ENCODE measurements around the gene FLNA.

FLNA gene

DNA sequence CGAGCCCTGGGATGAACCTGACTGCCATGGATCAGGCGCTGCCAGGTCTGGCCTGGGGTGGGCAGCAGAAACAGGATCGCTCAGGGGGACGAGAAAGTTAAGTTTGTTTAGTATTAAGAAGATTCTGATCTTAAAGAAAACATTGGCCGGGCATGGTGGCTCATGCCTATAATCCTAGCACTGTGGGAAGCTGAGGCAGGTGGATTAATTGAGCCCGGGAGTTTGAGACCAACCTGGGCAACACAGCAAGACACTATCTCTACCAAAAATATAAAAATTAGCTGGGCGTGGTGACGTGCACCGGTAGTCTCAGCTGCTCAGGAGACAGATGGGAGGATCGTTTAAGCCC, 696 bp upstream of the FLNA start:
- DNase-seq (ENCODE audit: low read depth) = no peak

DNA sequence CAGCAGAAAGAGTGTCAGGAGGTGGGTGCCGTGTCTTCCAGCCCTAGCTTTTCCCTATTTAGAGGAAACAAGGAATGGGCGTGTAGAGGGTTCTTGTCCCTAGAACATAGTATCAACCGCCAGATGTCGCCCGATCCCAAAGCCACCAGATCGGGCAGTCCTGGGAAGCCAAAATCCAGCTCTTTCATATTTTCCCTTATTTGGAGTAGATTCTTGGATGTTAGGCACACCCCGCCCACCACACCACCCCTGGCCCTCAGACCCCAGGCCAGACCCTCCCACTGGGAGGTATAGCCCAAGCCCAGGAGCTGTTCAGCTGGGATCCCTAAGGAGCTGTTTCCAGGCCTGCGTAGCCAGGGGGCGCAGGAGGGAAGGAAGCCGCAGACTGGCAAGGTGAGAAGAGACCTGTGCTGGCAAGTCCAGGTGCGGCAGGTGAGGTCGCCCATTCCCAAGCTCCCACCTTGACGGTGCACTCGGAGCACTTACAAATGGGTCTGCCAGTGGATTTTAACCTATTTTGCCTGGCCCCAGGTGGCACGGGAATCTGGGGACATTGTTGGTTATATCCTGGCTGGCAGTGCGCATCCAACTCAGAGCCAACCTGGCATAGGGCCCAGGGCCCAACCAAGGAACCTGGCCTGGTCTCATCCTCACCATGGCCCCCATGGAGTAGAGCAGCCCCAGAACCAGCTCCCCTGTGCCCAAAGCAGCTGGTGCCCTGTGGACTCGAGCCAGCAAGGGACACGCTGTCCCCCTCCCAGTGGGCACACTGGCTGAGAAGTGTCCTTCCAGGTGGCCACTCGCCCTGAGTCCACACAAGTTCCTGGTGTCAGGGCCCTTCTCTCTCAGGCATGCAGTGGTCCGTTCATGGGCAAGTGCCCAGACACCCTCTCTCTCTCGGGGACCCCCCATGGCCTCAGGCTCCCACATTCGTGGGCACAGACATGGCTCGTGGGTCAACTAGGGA, 811 bp downstream of the FLNA start:
- DNase-seq (ENCODE audit: low read depth) = no peak

DNA sequence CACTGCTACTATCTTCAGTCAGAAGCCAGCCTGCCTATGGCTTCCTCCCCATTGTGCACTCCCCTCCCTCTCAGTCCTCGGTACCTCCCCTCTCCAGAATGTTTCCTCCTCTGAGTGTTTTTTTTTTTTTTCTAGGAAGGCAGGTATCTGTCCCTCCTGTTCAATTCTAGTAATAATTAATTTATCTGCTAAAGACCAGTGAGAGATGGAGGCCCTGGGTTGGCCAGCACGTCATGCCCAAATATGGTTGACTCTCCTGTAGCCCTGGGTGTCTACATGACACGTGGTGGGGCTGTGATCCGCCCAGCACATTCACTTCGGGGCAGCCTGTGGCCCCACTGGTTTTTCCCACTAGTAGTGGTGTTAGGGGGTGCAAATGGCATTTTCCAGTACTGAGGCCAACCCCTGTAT, 1.8 kb downstream of the FLNA start:
- DNase-seq (ENCODE audit: low read depth) = no peak

DNA sequence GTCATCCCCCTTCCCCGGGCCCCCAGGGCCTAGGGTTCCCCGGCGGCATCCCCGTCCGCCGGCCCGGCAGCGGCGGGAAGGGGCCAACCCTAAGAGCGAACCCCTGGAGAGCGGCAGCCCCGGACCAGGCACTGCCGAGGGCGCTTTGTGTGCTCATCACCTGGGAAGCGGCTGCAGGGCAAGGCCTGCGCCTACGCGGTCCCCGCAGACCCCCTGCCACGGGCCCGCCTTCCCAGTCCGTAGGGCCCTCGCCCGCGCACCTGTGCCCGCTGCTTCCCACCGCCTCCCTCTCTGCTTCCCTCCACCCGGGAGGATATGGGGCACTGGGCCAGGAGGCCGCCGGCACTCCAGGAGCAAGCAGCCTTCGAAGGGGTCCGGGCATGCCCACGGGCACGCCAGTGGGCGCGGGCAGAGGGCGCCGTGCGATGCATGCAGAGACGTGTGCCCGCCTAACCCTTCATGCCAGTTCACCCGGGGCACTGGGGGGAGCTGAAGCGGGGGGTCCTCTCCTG, 2.6 kb downstream of the FLNA start:
- no peak for DNase-seq (ENCODE audit: low read depth)

DNA sequence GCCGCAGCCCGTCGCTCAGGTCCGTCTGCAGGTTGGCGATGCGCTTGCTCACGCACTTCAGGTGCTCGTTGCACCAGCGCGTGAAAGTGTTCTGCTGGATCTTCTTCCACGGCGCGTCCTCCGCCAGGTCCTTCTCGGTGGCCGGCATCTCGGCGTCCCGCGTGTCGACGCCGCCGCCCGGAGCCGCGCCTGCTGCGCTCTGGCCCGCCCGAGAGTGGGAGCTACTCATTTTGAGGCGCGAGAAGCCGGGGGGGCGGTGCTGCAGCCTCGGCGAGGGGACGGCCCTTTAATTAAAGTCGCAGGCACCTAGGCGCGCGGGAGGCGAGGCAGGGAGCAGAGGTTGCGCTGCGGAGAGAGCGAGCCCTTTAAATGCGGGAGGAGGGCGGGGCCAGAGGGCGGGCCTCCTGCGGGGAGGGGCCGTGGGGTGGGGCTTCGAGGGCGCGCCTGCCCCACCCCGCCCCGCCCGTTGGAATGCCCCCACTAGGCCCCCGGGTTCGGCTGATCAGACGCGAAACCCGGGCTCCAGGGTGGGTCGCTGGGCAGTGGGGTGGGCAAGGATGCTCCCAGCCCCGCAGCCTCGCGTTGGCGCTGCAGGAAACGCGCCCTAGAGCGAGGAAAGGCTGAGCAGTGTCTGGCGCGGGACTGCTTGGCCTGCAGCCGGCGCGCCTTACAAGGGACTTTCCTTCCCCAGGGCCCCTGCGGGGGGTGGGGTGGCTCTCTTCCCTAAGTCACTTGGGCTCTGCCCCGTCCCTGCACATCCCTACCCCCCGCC, 3.2 kb downstream of the FLNA start:
- DNase-seq (ENCODE audit: low read depth) = peak; percentile 86

DNA sequence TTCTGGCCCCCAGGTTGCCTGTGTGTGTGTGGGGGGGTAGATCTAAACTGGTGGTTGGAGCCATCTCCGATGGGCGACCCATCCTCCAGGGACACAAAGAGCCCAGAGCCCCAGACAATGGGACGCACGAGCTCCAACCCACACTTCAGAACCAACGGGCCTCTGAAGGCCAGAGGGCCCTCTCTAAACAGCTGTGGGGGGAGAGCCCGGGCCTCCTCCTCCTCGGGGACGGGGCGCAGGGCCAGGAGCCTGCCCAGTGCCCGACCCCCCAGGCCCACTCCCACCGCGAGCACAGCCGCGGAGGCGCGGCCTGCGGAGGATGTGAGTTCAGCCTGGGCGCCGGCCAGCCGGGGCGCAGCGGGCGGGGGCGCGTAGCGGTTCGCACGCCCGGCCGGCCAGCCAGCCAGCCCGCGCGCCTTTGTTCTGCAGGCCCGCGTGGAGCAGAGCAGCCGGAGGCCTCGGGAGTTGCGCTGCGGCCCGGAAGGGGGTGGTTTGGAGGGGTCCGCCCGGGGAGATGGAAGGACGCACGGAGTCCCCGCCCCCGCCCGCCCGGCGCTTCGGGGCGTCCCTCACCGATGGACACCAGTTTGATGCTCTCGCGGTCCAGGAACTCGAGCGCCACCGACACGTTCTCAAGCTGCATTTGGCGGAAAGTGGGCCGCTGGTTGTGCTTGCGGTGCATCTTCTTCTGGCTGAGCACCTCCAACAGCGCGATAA, 4.0 kb downstream of the FLNA start:
- DNase-seq (ENCODE audit: low read depth) = no peak

DNA sequence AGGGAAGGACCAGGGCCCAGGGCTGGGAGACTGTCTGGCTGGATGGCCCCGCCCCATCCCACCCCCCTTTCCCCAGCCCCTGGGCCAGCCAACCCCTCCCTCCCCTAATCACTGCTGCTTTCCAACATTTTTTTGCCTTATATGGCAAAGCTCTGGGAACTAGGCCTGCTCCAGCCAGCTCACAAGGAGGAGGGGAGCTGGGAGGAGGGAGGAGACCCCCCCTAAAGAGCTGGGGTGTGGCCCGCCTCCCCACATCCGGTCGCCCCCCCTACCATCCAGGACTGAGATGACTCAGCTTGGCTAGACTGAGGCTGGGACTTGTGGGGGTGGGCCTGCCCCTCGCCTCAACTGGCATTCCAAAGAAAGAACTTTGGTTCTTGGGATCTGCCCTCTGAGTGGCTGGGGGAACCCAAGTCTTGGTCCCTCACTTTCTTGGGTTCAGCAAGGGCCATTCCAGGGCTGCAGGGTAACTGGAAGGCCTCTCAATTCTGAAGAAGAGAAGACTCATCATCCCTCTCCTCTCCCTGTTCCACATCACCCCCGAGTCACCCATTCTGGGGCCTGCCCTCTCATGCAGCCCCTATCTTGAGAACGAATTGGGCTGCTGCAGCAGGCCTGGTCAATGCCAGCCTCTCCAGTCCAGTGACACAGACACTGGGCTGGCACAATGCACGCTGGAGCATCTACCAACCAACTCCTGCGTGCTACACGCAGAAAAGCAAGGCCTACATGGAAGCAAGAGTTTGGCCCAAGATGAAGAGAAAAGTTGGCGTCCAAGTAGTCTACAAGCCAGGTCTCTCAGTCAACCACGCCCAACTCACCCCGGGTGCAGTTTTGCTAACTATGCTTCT, 4.8 kb downstream of the FLNA start:
- peak; percentile 60 for DNase-seq (ENCODE audit: low read depth)

DNA sequence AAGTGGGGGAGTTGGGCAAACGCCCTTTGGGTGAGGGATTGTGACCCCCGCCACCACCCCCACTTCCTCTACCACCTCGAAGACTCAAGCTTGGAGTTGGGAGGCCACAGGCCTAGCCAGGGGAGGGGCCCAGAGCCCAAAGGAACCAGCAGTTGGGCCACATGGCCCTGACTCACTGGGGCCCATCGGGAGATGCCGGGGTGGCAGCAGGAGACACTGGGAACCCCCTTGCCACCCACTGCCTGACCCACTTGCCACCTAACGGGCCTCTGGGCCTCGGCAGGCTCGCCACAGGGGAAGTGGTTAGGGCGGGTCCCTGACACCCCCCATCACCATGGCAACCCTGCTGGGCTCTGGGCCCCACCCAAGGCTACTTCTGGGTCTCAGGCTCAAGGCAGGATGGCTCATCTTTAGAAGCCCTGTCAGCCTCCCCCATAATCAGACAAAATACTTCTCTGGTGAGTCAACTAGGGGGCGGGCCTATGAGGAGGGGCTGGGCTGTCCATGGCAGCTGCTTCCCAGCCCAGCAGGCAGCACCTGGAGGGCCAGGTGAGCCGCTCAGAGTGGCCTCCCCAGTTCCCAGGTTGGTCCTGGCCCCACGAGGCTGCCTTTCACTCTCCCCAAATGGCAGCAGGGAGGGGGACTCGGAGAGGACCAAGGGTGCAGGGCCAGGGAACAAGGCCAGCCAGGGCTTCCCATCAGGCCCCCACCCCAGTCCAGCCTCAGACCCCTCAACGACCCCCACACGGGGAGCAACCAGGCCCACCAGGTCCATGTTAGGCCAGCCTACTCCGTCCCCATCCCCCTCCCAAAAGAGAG, 5.6 kb downstream of the FLNA start:
- peak; percentile 79 for DNase-seq (ENCODE audit: low read depth)

DNA sequence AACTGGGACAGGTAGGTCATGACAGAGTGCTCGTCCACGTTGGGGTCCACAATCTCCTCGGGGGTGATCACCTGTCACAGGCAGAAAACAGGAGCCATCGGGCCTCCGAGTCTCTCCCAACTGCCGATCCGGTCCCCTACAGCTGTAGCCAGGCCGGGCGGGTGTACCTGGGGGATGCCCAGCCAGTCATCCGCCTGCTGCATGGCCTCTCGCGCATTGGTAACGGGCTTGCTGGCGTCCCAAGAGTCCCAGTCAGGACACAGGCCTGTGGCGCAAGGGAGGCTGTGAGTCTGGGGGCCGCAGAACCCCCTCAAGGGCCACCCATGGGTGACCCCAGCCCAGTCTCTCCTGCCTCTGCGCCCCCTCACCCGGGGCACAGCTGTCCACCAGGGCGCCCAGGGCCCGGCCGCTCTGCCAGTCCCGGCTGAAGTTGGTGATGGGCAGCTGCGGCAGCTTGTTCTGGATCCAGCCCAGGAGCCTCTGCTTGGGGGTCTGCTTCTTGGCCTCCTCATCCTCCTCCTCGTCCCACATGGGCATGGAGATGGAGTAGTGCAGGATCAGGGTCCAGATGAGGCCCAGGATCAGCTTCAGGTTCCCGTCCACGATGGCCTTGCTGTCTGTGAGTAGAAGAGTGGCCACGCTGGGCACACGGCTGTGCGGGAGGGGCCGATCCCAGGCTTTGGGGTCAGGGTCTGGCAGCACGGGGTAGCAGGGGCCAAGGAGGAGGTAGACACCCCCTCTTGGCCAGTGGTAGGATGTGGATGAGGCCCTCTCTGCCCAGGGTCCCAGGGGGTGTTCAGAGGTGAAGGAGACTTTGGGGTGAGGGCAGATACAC, 6.7 kb downstream of the FLNA start:
- DNase-seq (ENCODE audit: low read depth) = no peak

DNA sequence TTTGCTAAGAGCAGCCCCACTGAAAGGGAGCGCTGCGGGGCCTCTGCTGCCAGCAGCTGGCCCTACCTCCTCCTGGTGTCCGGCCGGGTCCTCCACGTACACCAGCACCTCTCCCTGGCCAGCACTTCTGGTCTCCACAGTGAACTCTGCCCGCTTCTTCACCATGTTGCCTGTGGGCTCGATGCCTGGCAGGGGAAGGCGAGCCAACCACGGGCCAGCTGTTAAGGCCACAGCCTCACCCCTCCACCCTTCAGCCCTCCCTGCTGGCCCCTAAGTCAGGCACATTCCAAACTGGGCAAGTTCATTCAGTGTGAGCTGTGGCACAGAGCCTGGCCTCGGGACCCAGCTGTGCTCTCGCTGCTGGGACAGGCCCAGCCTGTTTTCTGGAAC, 7.8 kb downstream of the FLNA start:
- no peak for DNase-seq (ENCODE audit: low read depth)

DNA sequence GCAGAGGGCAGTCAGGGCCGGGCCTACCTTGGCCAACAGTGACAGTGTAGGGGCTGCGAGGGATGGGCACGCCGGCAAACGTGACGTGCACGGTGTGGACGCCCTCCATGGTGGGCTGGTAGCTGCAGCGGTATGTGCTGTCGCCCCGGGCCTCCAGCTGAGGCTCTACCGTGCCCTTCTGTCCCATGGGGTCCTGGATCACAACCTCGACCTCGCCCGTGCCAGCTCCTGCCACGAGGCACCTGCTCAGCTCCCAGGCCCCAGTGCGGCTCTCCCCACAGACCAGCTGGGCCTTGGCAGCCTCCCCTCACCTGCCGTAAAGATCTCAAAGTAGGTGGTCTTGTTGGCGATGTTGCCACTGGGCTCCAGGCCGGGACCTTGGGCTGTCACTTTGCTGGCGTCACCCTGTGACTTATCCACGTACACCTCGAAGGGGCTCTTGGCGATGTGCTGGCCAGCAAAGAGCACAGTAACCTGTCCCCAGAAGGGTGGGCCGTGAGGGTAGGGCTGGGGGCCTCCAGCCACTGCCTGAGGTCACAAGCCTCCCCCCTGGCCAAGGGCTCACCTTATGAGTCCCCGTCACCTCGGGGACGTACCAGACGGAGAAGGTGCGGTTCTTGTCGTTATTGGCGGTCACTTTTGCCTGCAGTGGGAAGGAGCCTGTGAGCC, 8.3 kb downstream of the FLNA start:
- DNase-seq (ENCODE audit: low read depth) = no peak

DNA sequence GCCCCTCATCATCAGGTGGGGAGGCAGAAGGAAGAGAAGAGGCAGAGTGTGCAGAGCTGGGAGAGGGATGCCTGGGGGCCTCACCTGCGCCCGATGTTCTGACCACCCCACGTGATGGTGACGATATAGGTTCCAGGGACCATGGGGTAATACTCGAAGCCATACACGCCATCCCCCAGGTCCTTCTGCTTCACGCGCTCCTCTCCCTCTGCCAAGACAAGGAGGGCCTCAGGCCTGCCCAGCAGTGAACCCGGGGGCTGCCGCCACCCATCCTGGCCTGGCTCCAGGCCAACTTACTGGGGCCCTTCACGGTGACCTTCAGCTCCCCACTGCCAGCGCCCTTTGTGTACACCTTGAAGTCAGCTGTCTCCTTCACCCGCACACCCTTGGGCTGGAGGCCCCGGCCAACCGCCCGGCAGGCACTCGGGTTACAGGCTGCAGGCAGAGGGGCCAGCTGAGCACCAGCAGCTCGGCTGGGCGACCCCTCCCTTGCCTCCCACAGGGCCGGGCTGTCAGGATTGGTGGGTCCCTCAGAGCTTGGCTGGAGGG, 9.3 kb downstream of the FLNA start:
- no peak for DNase-seq (ENCODE audit: low read depth)

DNA sequence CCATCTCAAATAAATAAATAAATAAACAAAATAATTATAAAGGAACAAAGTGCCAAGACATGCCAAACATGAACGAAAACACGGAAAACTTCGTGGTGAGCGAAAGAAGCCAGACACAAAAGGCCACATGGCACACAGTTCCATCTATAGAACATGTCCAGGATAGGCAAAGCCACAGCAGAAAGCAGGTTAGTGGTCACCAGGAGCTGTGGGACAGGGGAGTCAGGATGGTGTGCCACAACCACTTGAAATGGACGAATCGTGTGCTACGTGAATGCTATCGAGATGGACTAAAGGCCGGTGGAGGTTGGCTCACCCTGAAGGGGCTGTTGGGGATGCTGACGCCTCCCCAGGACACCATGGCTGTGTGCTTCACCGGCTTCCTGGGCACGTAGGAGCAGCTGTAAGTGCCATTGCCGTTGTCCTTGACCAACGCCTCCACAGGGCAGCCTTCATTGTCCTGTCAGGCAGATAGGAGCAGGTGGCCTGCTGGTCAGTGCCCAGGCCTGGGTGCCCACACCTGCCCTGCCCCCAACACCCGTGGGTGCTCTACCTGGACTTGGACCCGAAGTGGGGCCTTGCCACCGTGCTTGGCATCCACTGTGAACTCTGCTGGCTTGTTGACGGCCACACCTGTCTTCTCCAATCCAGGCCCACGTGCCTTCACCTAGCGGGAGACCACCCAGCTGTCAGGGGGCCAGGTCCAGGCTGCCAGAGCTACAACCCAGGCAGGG, 10.6 kb downstream of the FLNA start:
- DNase-seq (ENCODE audit: low read depth) = no peak

DNA sequence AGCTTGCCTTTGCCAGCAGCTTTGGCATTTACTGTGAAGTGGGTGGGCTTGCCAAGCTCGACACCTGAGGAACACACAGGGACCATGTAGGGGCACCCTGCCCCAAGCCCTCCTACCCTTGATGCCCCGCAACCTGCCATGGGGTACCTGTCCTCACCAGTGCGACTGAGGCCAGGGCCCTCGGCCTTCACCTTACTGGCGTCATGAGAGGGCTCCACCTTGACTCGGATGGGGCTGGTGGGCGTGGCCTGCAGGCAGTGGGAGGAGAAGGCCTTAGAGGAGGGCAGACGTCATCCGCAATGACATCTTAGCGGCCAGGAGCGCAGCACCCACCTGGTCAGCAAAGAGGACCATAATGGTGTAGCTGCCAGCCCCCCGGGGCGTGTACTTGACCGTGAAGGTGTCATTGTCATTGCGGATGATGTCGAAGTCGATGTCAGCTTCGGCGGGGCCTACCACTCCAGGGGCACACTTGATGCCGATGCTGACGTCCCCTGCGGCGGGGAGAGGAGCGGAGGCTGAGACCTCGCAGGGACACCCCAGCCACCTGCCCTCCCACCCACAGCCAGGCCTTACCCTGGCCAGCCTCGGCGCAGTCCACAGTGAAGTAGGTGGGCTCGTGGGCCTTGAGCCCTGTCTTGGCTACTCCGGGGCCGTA, 12.2 kb downstream of the FLNA start:
- DNase-seq (ENCODE audit: low read depth) = no peak

DNA sequence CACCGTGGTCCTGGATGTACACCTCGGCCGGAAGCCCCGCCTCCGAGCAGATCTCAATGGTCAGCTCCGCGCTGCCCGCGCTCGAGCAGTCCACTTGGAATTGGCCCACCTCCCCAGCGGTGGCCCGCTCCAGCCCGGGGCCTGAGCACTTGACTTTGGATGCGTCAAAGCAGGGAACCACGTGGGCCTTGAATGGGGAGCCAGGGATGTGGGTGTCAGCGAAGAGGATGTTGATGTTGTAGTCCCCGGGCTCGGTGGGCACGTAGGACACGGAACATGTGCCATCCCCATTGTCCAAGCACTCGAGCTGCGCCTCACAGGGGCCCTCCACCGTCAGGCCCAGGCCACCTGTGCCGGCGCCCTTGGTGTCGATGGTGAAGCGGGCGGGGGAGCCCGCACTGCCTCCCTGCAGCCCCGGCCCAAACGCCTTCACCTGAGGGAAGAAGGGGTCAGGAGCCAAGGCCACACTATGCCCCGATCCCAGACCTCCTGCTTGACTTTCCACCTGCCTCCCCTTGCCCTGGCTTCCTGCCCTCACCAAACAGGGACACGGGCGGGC, 14.2 kb downstream of the FLNA start:
- no peak for DNase-seq (ENCODE audit: low read depth)

DNA sequence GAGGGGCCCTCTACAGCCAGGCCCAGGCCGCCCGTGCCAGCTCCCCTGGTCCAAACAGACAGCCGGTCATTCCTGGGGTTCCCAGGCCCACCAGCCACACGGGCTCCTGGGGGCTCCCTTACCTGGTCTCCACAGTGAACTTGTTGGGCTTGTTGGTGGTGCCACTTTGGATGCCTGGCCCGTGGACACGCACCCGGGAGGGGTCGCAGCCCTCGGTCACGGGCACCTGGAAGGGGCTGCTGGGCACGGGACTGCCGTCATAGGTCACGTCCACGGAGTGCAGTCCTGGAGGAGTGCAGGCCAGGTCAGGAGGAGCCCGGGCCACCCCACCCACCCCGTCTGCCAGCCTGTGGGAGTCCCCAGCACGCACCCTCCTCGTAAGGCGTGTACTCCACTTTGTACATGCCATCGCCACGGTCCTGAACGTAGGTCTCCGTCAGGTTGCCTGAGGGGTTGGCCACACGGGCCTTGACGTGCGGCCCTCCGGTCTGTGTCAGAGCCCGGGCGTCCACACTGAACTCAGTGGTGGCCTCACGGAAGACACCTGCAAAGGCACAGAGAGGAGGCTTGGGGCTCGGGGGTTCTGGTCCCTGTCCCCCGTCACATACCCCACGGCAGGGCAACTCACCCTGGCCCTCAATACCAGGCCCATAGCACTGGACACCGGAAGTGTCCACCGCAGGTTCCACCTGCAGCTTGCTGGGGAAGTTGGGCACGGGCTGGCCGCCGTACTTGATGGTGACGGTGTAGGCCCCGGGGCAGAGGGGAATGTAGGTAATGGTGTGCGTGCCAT, 14.9 kb downstream of the FLNA start:
- no peak for DNase-seq (ENCODE audit: low read depth)

Data from activated T-cell treated with anti-CD3 and anti-CD28 coated beads for 1 hour (primary cell).